Epithelial cell of proximal tubule (primary cell): ENCODE measurements around the gene MAP4K5. TPM values are rescaled to one million over a fixed set of nuclear protein-coding genes. Genes with fewer than 3 reads are reported as not detected.

ENCODE experiments used
- DNase-seq: peaks from one replicate; pipeline ENCODE4 v3.0.0-alpha.2; 2011; ENCODE audit warnings: low read depth
- H3K4me3 ChIP-seq: 2 replicates; pipeline ENCODE4 v1.5.1; 2011; ENCODE audit warnings: low read depth, mild to moderate bottlenecking, low read length
- total RNA-seq: library from RNA; depleted of rRNA; stranded (reverse); fragments of >200 nt; gene quantifications from 2 replicates; pipeline ENCODE4 v1.2.3, GENCODE V29; 2015
- TF ChIP-seq, protein P1 (sequence below): conservative IDR thresholded peaks from 2 replicates; pipeline ENCODE4 v1.5.1; 2012; ENCODE audit warnings: low read depth, mild to moderate bottlenecking, low read length

Gene MAP4K5
- total RNA-seq, 1 donor from 2014 or later = 128 TPM

DNA sequence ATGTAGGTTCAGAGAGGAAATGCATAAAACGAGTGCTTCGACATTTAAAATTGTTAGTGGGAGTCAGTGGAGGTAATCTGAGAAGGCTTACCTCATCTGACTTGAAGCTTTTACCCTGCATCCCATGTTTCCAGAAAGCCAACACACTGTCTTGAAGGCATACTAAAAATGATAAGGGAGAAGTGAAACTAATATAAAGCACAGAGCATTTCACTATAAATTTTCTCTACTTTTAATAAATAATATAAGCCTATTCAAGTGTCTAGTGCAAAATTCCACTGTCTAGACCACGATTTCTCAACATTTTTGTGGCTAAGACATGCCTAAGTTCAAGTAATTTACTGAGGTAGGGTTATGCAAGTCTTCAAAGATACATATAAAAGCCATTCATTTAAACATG, 106.6 kb downstream of the MAP4K5 start:
- DNase-seq = no peak
- TF ChIP-seq, protein P1, sequence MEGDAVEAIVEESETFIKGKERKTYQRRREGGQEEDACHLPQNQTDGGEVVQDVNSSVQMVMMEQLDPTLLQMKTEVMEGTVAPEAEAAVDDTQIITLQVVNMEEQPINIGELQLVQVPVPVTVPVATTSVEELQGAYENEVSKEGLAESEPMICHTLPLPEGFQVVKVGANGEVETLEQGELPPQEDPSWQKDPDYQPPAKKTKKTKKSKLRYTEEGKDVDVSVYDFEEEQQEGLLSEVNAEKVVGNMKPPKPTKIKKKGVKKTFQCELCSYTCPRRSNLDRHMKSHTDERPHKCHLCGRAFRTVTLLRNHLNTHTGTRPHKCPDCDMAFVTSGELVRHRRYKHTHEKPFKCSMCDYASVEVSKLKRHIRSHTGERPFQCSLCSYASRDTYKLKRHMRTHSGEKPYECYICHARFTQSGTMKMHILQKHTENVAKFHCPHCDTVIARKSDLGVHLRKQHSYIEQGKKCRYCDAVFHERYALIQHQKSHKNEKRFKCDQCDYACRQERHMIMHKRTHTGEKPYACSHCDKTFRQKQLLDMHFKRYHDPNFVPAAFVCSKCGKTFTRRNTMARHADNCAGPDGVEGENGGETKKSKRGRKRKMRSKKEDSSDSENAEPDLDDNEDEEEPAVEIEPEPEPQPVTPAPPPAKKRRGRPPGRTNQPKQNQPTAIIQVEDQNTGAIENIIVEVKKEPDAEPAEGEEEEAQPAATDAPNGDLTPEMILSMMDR = no peak
- no peak overlapping the region for H3K4me3 ChIP-seq

DNA sequence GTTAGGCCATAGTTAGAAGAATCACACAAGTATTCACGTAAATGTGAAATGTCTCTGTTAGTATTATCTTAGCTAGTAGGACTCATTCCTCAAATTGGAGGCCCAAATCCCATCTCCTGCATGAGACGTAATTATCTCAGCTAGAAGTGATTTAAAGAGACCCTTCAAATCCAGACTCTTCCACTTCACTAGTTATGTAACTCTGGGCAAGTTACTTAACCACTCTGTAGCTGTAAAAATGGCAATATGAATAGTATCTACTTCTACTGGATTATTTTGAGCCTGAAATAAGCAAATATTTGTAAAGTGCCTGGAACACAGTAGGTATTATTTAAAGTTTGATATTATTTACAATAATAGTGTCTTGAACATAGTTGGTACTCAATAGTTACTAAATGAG, 107.3 kb downstream of the MAP4K5 start:
- H3K4me3 ChIP-seq = no peak overlapping the region
- TF ChIP-seq, protein P1 = no peak
- DNase-seq = no peak

DNA sequence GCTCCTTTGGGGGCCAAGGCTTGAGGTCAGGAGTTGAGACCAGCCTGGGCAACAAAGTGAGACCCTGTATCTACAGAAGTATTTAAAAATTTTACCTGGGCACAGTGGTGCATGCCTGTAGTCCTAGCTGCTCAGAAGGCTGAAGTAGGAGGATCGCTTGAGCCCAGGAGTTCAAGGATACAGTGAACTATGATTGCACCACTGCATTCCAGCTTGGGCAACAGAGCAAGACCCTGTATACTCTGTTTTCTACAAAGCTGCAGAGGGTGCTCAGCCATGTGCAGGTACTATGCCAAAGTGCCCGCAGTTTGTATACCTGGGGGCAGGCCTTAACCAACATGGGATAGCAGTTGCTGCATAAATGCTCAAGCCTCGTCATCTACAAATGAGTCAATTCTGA, 108.8 kb downstream of the MAP4K5 start:
- DNase-seq = no peak
- H3K4me3 ChIP-seq = no peak overlapping the region
- TF ChIP-seq, protein P1 = no peak

DNA sequence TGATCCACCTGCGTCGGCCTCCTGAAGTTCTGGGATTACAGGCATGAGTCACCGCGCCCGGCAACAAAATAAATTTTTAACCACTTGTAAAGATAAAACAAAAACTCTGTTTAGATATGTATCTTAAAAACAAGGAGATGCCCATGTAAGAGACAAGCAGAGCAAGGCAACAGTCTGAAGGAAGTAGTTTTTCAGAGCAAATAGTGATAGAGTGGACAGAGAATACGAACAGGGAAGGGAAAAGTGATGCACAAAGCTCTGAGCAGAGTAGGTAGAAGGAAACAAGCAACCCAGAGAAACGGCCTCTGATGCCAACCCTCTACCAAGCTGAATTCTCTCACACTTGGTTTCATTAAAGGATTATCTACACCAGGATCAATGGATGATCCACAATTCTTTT, 110.9 kb downstream of the MAP4K5 start:
- no peak for DNase-seq
- TF ChIP-seq, protein P1 = no peak
- H3K4me3 ChIP-seq = no peak overlapping the region

DNA sequence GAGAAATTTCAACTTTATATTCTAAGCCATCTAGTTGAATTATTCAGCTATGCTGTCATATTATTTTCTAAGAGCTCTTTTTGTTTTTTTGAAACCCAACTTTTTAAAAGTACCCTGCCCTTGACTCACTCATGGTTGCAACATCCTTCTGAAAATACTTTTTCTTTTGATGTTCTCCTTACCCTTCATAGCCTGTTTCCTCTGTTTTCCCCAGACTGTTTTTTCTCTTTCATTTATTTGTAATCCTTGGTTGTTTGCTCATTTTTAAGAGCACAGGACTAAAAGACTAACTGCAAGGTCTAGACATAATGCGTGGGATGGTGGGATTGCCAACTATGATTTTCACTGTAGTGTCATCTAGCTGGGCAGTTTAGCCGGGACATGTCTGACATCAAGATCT, 114.5 kb downstream of the MAP4K5 start:
- H3K4me3 ChIP-seq = no peak overlapping the region
- TF ChIP-seq, protein P1 = no peak
- no peak for DNase-seq

DNA sequence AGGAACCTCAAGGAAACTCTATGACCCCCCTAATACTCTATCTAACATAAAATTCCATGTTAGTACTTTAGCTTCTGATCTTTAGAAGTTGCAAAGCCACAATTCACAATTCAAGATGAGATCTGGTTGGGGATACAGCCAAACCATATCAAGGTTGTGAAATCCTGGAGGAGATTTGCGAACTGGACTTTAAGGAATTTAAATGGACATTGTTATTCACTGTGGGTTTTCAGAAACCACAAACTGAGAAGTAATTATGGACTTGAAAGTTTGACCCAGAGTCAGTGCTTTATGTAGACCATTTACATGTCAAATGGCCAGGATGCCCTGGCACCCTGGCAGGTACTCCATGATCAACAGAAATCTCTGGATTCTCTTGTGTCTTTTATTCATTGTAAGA, 121.4 kb downstream of the MAP4K5 start:
- H3K4me3 ChIP-seq = no peak overlapping the region
- TF ChIP-seq, protein P1 = no peak
- peak; percentile 35 for DNase-seq

DNA sequence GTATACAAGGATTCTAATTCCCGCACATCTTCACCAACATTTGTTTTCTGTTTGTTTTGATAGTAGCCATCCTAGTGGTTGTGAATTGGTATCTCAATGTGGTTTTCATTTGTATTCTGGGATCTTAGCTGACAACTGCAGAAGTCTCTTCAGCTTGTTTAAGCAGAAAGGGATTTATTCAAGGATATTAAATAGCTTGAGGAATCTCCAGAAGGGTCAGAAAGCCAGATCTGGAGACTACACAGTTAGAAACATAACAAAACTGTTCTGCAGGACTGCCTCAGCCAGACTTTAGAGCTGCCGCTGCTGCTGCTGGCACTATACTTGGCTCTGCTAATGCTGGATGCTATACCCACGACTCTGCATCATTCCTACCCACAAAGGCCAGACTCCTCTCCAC, 122.3 kb downstream of the MAP4K5 start:
- DNase-seq = no peak
- H3K4me3 ChIP-seq = no peak overlapping the region
- TF ChIP-seq, protein P1 = no peak
